ENCODE data around the gene TNN. TPM values are rescaled to one million over a fixed set of nuclear protein-coding genes. Genes with fewer than 3 reads are reported as not detected.

TNN gene
- total and polyA plus RNA-seq, 12 donors: 0.11 to 0.50 (median 0.23) TPM; not detected in 2

GRCh38 chr1:175024773-175025172 lies 42.9 kb upstream of the TNN start:
- Histone ChIP-seq H3K27ac (no peak overlapping the region), H3K27me3 (no peaks in the 10 kb centered on the region), H3K36me3 (replicated peaks in 1 of 2) (no peaks in the 10 kb centered on the region), H3K4me1 (replicated peaks in 1 of 2) (peaks cover 7 to 12% of the 10 kb centered on the region in 2 donors), H3K9me3 (replicated peaks in 1 of 3) (no peaks in the 10 kb centered on the region), H3K4me3 (no peak overlapping the region)
- TF ChIP-seq POLR2A (IDR thresholded peaks at IDR 0.05) (no peak), CTCF (IDR thresholded peaks at IDR 0.05) (no peak)
- intact Hi-C loops (cut with DNase I): loop anchor here in 1 of 2 donors (5.0 kb wide), 1 partner anchor 293 kb away; no protein-coding TSS in a partner anchor
- no peak for DNase-seq
- WGBS, 4 donors: 91 to 98% (median 96%) methylated on average over 2 of the region's 2 CpGs

GRCh38 chr1:175033953-175034352 lies 33.7 kb upstream of the TNN start:
- no peaks in the 10 kb centered on the region for H3K4me1 ChIP-seq (replicated peaks in 1 of 2)
- no peak overlapping the region for H3K4me3 ChIP-seq
- no peaks in the 10 kb centered on the region for H3K9me3 ChIP-seq (replicated peaks in 1 of 3)
- H3K36me3 ChIP-seq (replicated peaks in 1 of 2): no peaks in the 10 kb centered on the region
- DNase-seq: no peak
- intact Hi-C loops (cut with DNase I): loop anchor here (5.0 kb wide), 1 partner anchor 88 kb away; no protein-coding TSS in a partner anchor
- H3K27ac ChIP-seq: no peak overlapping the region
- 80 to 93% (median 84%) methylated on average over 4 of the region's 4 CpGs for WGBS, 4 donors
- no peaks in the 10 kb centered on the region for H3K27me3 ChIP-seq
- TF ChIP-seq POLR2A (IDR thresholded peaks at IDR 0.05) (no peak), CTCF (IDR thresholded peaks at IDR 0.05) (no peak)

GRCh38 chr1:175034775-175035174 lies 32.9 kb upstream of the TNN start:
- TF ChIP-seq POLR2A (IDR thresholded peaks at IDR 0.05) (no peak), CTCF (IDR thresholded peaks at IDR 0.05) (no peak)
- 71 to 77% (median 74%) methylated on average over 2 of the region's 2 CpGs for WGBS, 4 donors
- DNase-seq: no peak
- no peak overlapping the region for H3K4me3 ChIP-seq
- no peaks in the 10 kb centered on the region for H3K36me3 ChIP-seq (replicated peaks in 1 of 2)
- intact Hi-C loops (cut with DNase I): loop anchor here (5.0 kb wide), 1 partner anchor 88 kb away; no protein-coding TSS in a partner anchor
- H3K9me3 ChIP-seq (replicated peaks in 1 of 3): no peaks in the 10 kb centered on the region
- H3K4me1 ChIP-seq (replicated peaks in 1 of 2): no peaks in the 10 kb centered on the region
- H3K27me3 ChIP-seq: no peaks in the 10 kb centered on the region
- no peak overlapping the region for H3K27ac ChIP-seq

GRCh38 chr1:175035865-175036264 lies 31.8 kb upstream of the TNN start:
- Histone ChIP-seq H3K4me3 (no peak overlapping the region), H3K27ac (no peak overlapping the region), H3K36me3 (replicated peaks in 1 of 2) (no peaks in the 10 kb centered on the region), H3K4me1 (replicated peaks in 1 of 2) (no peaks in the 10 kb centered on the region), H3K27me3 (no peaks in the 10 kb centered on the region), H3K9me3 (replicated peaks in 1 of 3) (no peaks in the 10 kb centered on the region)
- no peak for DNase-seq
- TF ChIP-seq POLR2A (IDR thresholded peaks at IDR 0.05) (no peak), CTCF (IDR thresholded peaks at IDR 0.05) (no peak)
- intact Hi-C loops (cut with DNase I): no loop called here
- 80 to 88% (median 85%) methylated on average over 4 to 6 of the region's 6 CpGs for WGBS, 4 donors
